IMR-90 (cell line): ENCODE measurements around the gene MOB1B. TPM values are rescaled to one million over a fixed set of nuclear protein-coding genes. Genes with fewer than 3 reads are reported as not detected.

Source experiments
- ATAC-seq: fragments of 200-7000 bp; cut with Tn5 transposase; 2 replicates; pipeline ENCODE4 v1.9.1; 2020; ENCODE audit warnings: low read depth, mild to moderate bottlenecking, moderate library complexity
- BruUV-seq: library from RNA; stranded (reverse); fragments of 400-500 nt; replicated peaks from 2 replicates; lab custom pipeline; 2021; lab: Mats Ljungman, UMichigan
- CTCF ChIA-PET: fragments of 300-600 bp; formaldehyde crosslinking; extraction: SDS; loops from one replicate; lab custom pipeline; 2021; ENCODE audit warnings: antibody characterized with exemption; lab: Yijun Ruan, JAX
- POLR2A ChIA-PET: fragments of 300-600 bp; sonication (Branson Sonifier 250); formaldehyde crosslinking; loops from one replicate; lab custom pipeline; 2022; ENCODE audit warnings: antibody characterized with exemption; ENCODE audit not compliant: unreplicated experiment; lab: Charles Lee
- DNase-seq: peaks from one replicate; pipeline ENCODE4 v3.0.0; 2013
- H2AFZ ChIP-seq: replicated peaks from 2 replicates; pipeline ENCODE3; 2013; ENCODE audit warnings: low read length, mild to moderate bottlenecking; ENCODE audit not compliant: poor library complexity
- H2AK5ac ChIP-seq: 2 replicates; pipeline ENCODE4 v1.6.1; 2013; ENCODE audit warnings: low read depth, low read length, inconsistent platforms
- H2AK9ac ChIP-seq: replicated peaks from 2 replicates; pipeline ENCODE3; 2013; ENCODE audit warnings: mild to moderate bottlenecking, low read depth, low read length, moderate library complexity; ENCODE audit not compliant: poor library complexity
- H2BK120ac ChIP-seq: 2 replicates; pipeline ENCODE4 v1.6.1; 2013; ENCODE audit warnings: low read depth, low read length, inconsistent platforms
- H2BK15ac ChIP-seq: 3 replicates; pipeline ENCODE4 v1.6.1; 2013; ENCODE audit warnings: low read depth, low read length, inconsistent platforms
- H2BK20ac ChIP-seq: 2 replicates; pipeline ENCODE4 v1.6.1; 2013; ENCODE audit warnings: low read depth, mild to moderate bottlenecking, inconsistent platforms, low read length, moderate library complexity
- H2BK5ac ChIP-seq: 2 replicates; pipeline ENCODE4 v1.6.1; 2013; ENCODE audit warnings: mild to moderate bottlenecking, low read depth, low read length, inconsistent platforms; ENCODE audit not compliant: poor library complexity, severe bottlenecking
- H3K14ac ChIP-seq: replicated peaks from 2 replicates; pipeline ENCODE4 v1.6.1; 2013; ENCODE audit warnings: low read depth, low read length, inconsistent platforms
- H3K18ac ChIP-seq: 2 replicates; pipeline ENCODE4 v1.6.1; 2013; ENCODE audit warnings: low read depth, low read length, control low read depth
- H3K23ac ChIP-seq: 2 replicates; pipeline ENCODE4 v1.6.1; 2013; ENCODE audit warnings: low read depth, low read length, inconsistent platforms
- H3K27ac ChIP-seq: 2 replicates; pipeline ENCODE4 v1.5.1; 2013; ENCODE audit warnings: mild to moderate bottlenecking, control low read depth, low read length; ENCODE audit not compliant: insufficient read depth
- H3K27me3 ChIP-seq: 2 replicates; pipeline ENCODE4 v1.6.1; 2013; ENCODE audit warnings: low read length; ENCODE audit not compliant: control insufficient read depth, insufficient read depth
- H3K36me3 ChIP-seq: 2 replicates; pipeline ENCODE4 v1.6.1; 2013; ENCODE audit warnings: low read length, mixed read lengths; ENCODE audit not compliant: control insufficient read depth, insufficient read depth
- H3K4ac ChIP-seq: 2 replicates; pipeline ENCODE4 v1.6.1; 2013; ENCODE audit warnings: low read depth, low read length, inconsistent platforms
- H3K4me1 ChIP-seq: 2 replicates; pipeline ENCODE4 v1.6.1; 2013; ENCODE audit warnings: low read length, mixed read lengths; ENCODE audit not compliant: control insufficient read depth, insufficient read depth
- H3K4me2 ChIP-seq: 2 replicates; pipeline ENCODE4 v1.6.1; 2013; ENCODE audit warnings: low read depth, mild to moderate bottlenecking, control low read depth, low read length, moderate library complexity
- H3K4me3 ChIP-seq: 2 replicates; pipeline ENCODE4 v1.5.1; 2013; ENCODE audit warnings: low read depth, mild to moderate bottlenecking, control low read depth, low read length, moderate library complexity; ENCODE audit not compliant: insufficient read depth
- H3K56ac ChIP-seq: 2 replicates; pipeline ENCODE4 v1.6.1; 2013; ENCODE audit warnings: low read length, inconsistent platforms; ENCODE audit not compliant: insufficient read depth; ENCODE audit errors: extremely low read depth
- H3K79me1 ChIP-seq, 2 experiments: 2 replicates each; pipeline ENCODE4 v1.6.1; 2013; ENCODE audit warnings: low read length in 2 of 2, inconsistent platforms in 1 of 2, low read depth in 1 of 2
- H3K9ac ChIP-seq: 2 replicates; pipeline ENCODE4 v1.6.1; 2013; ENCODE audit warnings: low read depth, low read length, control low read depth
- H3K9me1 ChIP-seq: 2 replicates; pipeline ENCODE4 v1.6.1; 2013; ENCODE audit warnings: low read length, inconsistent platforms; ENCODE audit not compliant: insufficient read depth
- H3K9me3 ChIP-seq: 2 replicates; pipeline ENCODE4 v1.6.1; 2013; ENCODE audit warnings: low read length; ENCODE audit not compliant: control insufficient read depth, insufficient read depth
- H4K20me1 ChIP-seq: 2 replicates; pipeline ENCODE4 v1.6.1; 2013; ENCODE audit warnings: low read length, inconsistent platforms; ENCODE audit not compliant: insufficient read depth
- H4K5ac ChIP-seq: 2 replicates; pipeline ENCODE4 v1.6.1; 2013; ENCODE audit warnings: mild to moderate bottlenecking, low read depth, low read length, control low read depth
- H4K8ac ChIP-seq, 2 experiments: 2 replicates each; pipeline ENCODE4 v1.6.1; 2013; ENCODE audit warnings: low read depth in 2 of 2, low read length in 2 of 2, control low read depth in 1 of 2, inconsistent platforms in 1 of 2
- H4K91ac ChIP-seq: 2 replicates; pipeline ENCODE4 v1.6.1; 2013; ENCODE audit warnings: low read depth, low read length, inconsistent platforms; ENCODE audit not compliant: insufficient read depth
- BHLHE40 ChIP-seq: fragments of 150-350 bp; IDR thresholded peaks from 2 replicates; pipeline ENCODE4 v1.6.1; 2016; ENCODE audit warnings: mild to moderate bottlenecking, low read depth, low read length
- FOS ChIP-seq: fragments of 150-350 bp; IDR thresholded peaks from 2 replicates; pipeline ENCODE4 v1.6.1; 2016; ENCODE audit warnings: low read depth, low read length
- MAZ ChIP-seq: IDR thresholded peaks from 2 replicates; pipeline ENCODE4 v1.6.1; 2012; ENCODE audit warnings: low read depth, mild to moderate bottlenecking, low read length, improper control_type of control experiment, moderate library complexity, borderline replicate concordance
- MXI1 ChIP-seq: IDR thresholded peaks from 2 replicates; pipeline ENCODE4 v1.6.1; 2012; ENCODE audit warnings: low read depth, mild to moderate bottlenecking, low read length, moderate library complexity, borderline replicate concordance
- NFE2L2 ChIP-seq: fragments of 150-350 bp; IDR thresholded peaks from 2 replicates; pipeline ENCODE4 v1.6.1; 2016; ENCODE audit warnings: low read depth, mild to moderate bottlenecking, low read length
- RAD21 ChIP-seq: IDR thresholded peaks from 2 replicates; pipeline ENCODE4 v1.6.1; 2012; ENCODE audit warnings: low read length, improper control_type of control experiment
- RCOR1 ChIP-seq: IDR thresholded peaks from 2 replicates; pipeline ENCODE4 v1.6.1; 2012; ENCODE audit warnings: mild to moderate bottlenecking, low read length, improper control_type of control experiment; ENCODE audit not compliant: insufficient replicate concordance
- RFX5 ChIP-seq: IDR thresholded peaks from 2 replicates; pipeline ENCODE4 v1.8.0; 2012; ENCODE audit warnings: low read depth, mild to moderate bottlenecking, low read length, moderate library complexity
- SMC3 ChIP-seq: fragments of 150-350 bp; IDR thresholded peaks from 2 replicates; pipeline ENCODE4 v1.6.1; 2016; ENCODE audit warnings: low read depth, mild to moderate bottlenecking, antibody characterized with exemption, low read length, moderate library complexity
- dilution Hi-C: fragments of 300-500 bp; cut with HindIII; formaldehyde crosslinking; loops from one replicate; pipeline ENCODE4 v1.14.3; 2018; ENCODE audit warnings: low sequenced_read_pairs; ENCODE audit not compliant: unreplicated experiment
- in situ Hi-C: fragments of 300-500 bp; cut with MboI; formaldehyde crosslinking; loops from 3 replicates; pipeline ENCODE4 v1.14.3; 2019; ENCODE audit warnings: low sequenced_read_pairs, inconsistent platforms, mixed read lengths
- intact Hi-C: fragments of 100-400 bp; cut with micrococcal nuclease; formaldehyde crosslinking; loops from 2 replicates; pipeline ENCODE4 v1.10.0; 2022
- polyA plus RNA-seq, 3 experiments: library from polyadenylated mRNA; depleted of rRNA; stranded (reverse); fragments of >200 nt; gene quantifications; 2 replicates each; pipeline ENCODE4 v1.2.3, GENCODE V29; 2012; ENCODE audit warnings: low replicate concordance in 1 of 3
- total RNA-seq: library from RNA; depleted of rRNA; stranded (reverse); fragments of >200 nt; gene quantifications from 2 replicates; pipeline ENCODE4 v1.2.3, GENCODE V29; 2012
- TF ChIP-seq, protein P1 (sequence below): fragments of 150-350 bp; IDR thresholded peaks from 2 replicates; pipeline ENCODE4 v1.6.1; 2017; ENCODE audit warnings: mild to moderate bottlenecking, antibody characterized with exemption, low read length, low read depth
- TF ChIP-seq, protein P2 (sequence below): fragments of 150-350 bp; IDR thresholded peaks from 2 replicates; pipeline ENCODE4 v1.6.1; 2016; ENCODE audit warnings: low read depth, mild to moderate bottlenecking, low read length, moderate library complexity, borderline replicate concordance

The MOB1B gene
- total and polyA plus RNA-seq, 2 of the 4 experiments (the other 2 are of a cell fraction) = 5.7 to 6.8 TPM

DNA sequence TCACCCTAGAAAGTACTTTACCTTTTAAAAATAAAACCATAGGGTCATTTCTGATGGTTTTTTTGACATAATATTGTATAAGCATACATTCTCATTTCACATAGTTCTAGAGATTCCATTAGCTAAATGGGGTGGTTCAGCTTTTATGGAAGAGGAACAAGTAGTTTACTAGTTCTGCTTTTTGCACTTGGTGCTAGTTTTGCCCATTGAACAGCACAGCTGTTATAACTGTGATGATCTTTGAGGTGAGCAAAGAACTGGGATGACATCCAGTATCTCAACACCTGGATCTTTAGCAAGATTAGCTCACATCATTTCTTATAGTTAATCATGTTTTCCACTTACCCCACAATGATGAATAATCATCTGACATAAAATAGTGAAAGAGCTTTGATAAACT lies 40.9 kb downstream of the MOB1B start:
- Histone ChIP-seq H4K5ac (no peak overlapping the region), H4K91ac (no peak overlapping the region), H3K27ac (no peak overlapping the region), H3K4me2 (no peak overlapping the region), H2AK9ac (no peak overlapping the region), H3K23ac (no peak overlapping the region), H2BK20ac (no peak overlapping the region), H3K18ac (no peak overlapping the region; the same call in 1 of the 2 replicates), H2BK5ac (no peak overlapping the region), H4K20me1 (peaks cover 23% of the 10 kb centered on the region), H2AK5ac (no peak overlapping the region), H3K9me3 (no peaks in the 10 kb centered on the region), H3K9me1 (0 out of 2 replicates have a peak, but pooled peaks cover 4% of the 10 kb centered on the region), H4K8ac (no peak overlapping the region), H3K9ac (no peak overlapping the region), H2AFZ (no peak overlapping the region), H2BK15ac (no peak overlapping the region), H3K4ac (no peak overlapping the region), H3K14ac (no peak overlapping the region), H3K4me3 (no peak overlapping the region), H3K4me1 (peaks cover 6% of the 10 kb centered on the region; the same call in 1 of the 2 replicates), H3K56ac (no peak overlapping the region), H3K36me3 (no peaks in the 10 kb centered on the region), H3K27me3 (no peaks in the 10 kb centered on the region), H3K79me1 (peaks cover 28 to 51% of the 10 kb centered on the region in 2 experiments), H2BK120ac (no peak overlapping the region)
- no peak for DNase-seq
- CTCF ChIA-PET = interaction anchor here (0.9 to 1.1 kb wide), 2 partner anchors 12 to 15 kb away, joined by 3 read pairs; no protein-coding TSS in a partner anchor
- POLR2A ChIA-PET = interaction anchor here (0.8 kb wide), 1 partner anchor 19 kb away, joined by 3 read pairs; no protein-coding TSS in a partner anchor
- BruUV-seq = no TSS peak
- dilution Hi-C loops = no loop called here
- TF ChIP-seq NFE2L2 = no peak
- TF ChIP-seq RCOR1 = no peak
- TF ChIP-seq MXI1 = no peak
- TF ChIP-seq BHLHE40 = no peak
- TF ChIP-seq, protein P1, sequence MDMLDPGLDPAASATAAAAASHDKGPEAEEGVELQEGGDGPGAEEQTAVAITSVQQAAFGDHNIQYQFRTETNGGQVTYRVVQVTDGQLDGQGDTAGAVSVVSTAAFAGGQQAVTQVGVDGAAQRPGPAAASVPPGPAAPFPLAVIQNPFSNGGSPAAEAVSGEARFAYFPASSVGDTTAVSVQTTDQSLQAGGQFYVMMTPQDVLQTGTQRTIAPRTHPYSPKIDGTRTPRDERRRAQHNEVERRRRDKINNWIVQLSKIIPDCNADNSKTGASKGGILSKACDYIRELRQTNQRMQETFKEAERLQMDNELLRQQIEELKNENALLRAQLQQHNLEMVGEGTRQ = no peak
- no peak for TF ChIP-seq SMC3
- TF ChIP-seq FOS = no peak
- TF ChIP-seq RFX5 = no peak
- TF ChIP-seq, protein P2, sequence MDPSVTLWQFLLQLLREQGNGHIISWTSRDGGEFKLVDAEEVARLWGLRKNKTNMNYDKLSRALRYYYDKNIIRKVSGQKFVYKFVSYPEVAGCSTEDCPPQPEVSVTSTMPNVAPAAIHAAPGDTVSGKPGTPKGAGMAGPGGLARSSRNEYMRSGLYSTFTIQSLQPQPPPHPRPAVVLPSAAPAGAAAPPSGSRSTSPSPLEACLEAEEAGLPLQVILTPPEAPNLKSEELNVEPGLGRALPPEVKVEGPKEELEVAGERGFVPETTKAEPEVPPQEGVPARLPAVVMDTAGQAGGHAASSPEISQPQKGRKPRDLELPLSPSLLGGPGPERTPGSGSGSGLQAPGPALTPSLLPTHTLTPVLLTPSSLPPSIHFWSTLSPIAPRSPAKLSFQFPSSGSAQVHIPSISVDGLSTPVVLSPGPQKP = no peak
- TF ChIP-seq MAZ = no peak
- TF ChIP-seq RAD21 = no peak
- intact Hi-C loops = no loop called here
- in situ Hi-C loops = no loop called here
- no peak for ATAC-seq
